Activated CD4-positive, alpha-beta T cell treated with anti-CD3 and anti-CD28 coated beads, Interleukin-2, amount 50 U/mL, for 24 hours (primary cell): ENCODE results near the gene MYF6.

Experiments
- DNase-seq, 2 donors: peaks; one replicate each; pipeline ENCODE4 v3.0.0-alpha.2; 2020; ENCODE audit warnings: low read depth in 1 of 2, low spot score in 1 of 2

The MYF6 gene

DNA sequence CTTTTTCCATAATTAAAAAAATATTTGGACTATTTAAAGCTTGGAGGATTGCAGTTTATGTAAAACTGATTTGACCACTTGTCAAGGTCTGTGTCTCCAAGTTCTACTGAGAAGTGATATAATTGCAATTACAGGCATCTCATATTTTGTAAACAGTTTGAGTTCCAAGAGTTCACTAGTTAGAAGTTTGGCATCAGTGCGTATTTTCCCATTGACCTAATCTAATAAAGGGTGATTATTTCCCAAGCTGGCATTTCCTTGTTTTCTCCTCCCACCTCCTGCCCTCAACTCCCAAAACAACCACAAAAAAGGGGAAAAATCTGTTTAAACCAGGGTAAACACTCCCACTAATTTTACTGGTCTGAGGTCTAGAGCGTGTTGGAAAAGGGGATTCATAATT, 3.0 kb upstream of the MYF6 start:
- no peak for DNase-seq

DNA sequence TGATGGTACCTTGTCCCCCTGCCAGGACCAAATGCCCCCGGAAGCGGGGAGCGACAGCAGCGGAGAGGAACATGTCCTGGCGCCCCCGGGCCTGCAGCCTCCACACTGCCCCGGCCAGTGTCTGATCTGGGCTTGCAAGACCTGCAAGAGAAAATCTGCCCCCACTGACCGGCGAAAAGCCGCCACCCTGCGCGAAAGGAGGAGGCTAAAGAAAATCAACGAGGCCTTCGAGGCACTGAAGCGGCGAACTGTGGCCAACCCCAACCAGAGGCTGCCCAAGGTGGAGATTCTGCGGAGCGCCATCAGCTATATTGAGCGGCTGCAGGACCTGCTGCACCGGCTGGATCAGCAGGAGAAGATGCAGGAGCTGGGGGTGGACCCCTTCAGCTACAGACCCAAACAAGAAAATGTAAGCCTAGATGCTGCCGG, 410 bp downstream of the MYF6 start:
- DNase-seq: no peak

DNA sequence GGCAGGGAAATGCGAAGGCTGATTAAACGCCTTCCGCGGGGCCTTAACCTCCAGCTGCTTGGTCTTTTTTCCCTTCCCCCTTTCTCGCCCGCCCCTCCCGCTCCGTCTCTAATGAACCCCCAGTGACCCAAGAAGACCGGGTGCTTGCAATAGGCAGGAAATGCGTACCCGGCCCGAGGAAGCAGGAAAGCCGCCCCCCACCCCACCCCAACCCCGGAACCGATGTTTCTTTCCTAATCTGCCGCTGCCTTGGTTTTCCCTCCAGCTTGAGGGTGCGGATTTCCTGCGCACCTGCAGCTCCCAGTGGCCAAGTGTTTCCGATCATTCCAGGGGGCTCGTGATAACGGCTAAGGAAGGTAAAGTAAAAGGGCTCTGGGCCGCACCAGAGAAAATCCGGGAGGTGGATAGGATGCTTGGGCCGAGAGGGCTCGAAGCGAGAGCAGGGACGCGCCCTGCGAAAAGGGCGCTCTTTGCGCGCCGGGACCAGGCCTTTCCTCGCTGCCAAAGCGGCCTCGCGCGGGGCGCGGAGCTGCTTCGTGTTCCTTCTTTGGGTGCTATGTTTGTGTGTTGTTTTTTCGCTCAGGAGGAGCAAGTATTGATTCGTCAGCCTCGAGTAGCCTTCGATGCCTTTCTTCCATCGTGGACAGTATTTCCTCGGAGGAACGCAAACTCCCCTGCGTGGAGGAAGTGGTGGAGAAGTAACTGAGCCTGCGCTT, 983 bp downstream of the MYF6 start:
- DNase-seq: no peak

GRCh38 chr12:80708975-80709328, 1.5 kb downstream of the MYF6 start:
- no peak for DNase-seq

DNA sequence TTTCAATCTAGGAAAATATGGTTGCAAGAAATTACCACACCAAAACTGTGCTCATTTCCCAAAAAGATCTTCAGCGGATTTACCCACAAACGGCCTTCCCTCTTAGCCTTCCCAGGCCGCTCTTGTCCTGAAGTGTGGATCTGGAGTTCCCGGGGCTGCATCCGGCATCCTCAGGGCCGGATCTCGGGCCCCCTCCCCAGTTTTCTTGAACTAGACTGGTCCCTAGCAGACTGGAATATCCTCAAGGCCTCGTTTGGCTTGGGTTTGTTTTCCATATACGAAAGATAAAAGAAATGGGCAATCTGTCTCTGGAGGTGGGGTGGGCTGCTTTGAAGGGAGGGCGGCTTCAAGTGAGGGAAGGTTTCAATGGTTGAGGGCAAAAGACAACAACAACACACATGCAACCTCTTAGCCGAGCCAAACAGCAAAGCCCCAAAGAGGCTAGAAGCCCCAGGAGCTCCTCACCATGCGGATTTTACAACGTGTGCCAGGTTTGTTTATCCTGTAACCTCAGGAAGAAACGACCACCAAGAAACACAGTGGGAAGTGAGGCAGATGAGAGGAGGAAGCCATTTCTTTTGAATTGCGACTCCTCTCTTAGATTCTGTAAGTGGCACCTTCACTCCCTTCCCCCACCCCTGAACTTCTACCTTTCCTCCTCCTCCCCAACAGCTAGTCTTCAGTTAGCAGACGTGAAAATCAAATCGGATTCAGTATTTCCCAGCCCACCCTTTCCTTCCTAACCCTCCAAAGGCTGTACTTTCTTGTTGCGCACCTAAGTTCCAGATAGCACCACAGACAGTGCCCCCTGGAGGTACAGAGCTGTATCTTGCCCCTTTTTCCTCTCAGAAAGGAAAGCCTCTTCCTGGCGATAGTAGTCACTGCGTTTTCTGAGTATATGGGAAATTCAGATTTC, 2.6 kb downstream of the MYF6 start:
- DNase-seq: no peak

DNA sequence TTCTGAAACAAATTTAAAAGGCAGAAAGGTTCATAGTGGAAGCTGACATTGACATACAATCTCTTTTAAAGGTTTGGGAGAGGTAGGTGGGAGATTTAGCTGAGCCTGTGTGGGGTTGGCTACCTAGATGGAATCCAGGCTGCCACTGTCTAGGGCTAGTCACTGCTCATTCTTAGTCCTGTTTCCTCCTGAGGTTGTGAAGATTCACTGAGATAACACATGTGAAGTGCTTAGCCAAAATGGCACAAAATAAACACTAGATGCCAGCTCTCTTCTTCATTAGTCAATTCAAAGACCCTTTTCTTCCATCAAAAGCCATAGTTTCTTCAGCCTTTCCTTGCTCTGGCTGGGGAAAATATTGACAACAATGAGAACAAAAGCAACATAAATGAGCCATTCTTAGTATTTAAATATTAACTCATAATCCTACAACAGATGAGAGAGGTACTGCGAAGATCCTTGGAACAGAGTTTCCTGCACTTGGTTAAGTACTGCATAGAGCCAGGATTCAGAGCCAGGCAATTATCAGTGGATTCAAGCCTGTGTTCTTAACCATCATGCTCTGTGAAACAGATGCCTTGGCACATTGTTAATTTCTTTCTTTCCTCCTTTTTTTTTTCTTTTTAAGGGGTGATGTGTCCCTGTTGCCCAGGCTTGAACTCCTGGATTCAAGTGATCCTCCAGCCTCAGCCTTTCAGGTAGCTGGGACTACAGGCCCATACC, 3.5 kb downstream of the MYF6 start:
- DNase-seq: no peak

GRCh38 chr12:80711866-80712265, 4.4 kb downstream of the MYF6 start:
- no peak for DNase-seq

GRCh38 chr12:80712866-80713265, 5.4 kb downstream of the MYF6 start:
- DNase-seq: no peak

GRCh38 chr12:80713419-80713818, 6.0 kb downstream of the MYF6 start:
- no peak for DNase-seq

DNA sequence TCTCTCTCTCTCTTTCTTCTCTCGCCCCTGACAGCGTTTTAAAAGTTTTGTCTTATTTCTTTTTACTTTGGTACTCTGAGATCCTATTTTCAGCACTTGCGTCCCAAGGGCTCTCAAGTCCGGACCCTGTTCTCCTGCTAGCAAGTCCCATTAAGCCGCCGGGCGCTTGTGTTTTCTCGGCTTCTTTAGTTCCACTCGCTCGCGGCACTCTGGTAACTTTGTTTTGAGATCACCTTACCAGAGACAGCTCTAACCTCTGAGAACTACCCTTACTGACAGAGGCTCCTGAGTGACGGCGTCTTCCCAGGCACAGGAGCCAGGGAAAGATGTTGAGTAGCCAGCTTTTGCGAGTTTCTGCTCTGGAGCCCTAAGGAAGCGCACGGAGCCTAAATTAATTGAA, 6.6 kb downstream of the MYF6 start:
- no peak for DNase-seq

DNA sequence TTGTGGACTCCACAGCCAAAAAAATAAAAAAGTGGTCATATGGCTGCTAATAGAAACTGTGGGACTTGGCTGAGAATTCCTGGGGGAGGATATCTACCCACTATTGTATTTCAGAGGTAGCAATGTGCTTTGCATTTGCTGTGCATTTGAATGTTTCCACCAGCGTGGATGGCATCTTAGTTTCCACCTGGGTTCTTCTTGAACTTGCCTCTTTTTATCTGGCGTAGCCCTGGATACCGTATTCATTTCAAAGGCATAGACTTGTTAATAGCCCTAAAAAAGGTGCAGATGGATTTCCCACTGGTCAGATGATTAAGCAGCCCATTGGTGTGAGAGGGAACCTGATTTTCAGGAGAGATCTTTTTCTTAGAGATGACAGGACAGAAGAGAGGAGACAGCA, 7.4 kb downstream of the MYF6 start:
- no peak for DNase-seq

DNA sequence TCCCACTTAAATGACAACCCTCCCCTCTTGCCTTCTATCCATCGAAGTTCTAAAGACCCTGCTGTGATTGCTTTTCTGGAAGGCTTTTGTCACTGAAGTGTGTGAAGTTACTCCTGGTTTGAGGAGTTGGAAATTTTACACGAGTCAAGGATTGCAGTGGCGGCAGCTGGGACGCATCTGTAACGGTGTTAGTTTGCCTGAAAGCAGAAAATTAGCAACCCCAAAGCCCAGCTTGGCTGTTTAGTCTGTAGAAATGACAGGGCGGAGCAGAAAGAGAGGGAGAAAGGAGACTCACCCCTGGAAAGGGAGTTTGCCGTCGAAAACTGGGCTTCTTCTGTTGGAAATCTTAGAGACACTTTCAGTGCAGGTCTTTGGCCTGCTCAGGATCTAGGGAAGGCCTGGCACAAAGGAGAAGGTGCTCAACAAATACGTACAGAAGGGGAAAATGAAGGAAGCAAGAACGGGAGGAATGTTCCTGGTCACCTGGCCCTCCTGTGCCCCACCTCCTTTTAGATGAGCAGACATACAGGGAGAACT, 8.3 kb downstream of the MYF6 start:
- DNase-seq: no peak

- DNase-seq: no peak
Observed at GRCh38 chr12:80716696-80717469, 9.4 kb downstream of the MYF6 start, which contains the start of gene MYF5. Gene MYF5, plus strand, starts transcription at chr12:80716912. Its CDS starts 152 bp downstream, at chr12:80717064.

- DNase-seq: no peak
Observed at GRCh38 chr12:80717856-80718255, 10.4 kb downstream of the MYF6 start.

- DNase-seq: no peak
Observed at GRCh38 chr12:80720516-80720915, 13.1 kb downstream of the MYF6 start.

GRCh38 chr12:80721326-80721725, 13.9 kb downstream of the MYF6 start:
- no peak for DNase-seq

DNA sequence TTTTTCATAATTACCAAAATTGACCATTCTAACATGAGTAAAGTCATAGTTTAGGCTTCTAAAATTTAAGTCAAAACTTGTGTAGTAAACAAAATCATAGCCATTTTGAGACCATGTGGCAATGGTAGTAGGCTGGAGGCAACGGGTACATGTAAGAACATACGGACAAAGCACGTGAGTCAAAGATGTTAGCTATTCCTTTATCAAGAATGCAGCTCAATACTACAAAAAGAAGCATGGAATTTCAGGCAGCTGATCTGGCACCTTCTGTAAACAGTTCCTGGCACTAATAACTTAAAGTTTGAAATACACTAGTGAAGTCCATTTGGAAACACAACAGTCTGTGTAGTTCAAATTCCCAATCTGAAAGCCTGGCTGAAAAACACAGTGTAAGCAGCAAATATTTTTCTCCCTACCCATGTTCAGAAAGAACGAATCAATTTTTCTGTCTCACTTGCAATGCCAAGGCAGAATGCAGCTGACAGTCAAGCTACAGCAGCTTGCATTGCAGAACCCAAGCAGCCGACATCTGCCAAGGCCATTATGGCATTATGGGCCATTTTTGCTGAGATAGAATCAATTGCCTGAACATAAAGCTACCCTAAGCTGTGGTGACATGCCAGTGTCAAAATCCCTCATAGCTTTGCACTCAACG, 38.5 kb downstream of the MYF6 start:
- no peak for DNase-seq

- DNase-seq: no peak
Observed at GRCh38 chr12:80747800-80748199, 40.4 kb downstream of the MYF6 start.

DNA sequence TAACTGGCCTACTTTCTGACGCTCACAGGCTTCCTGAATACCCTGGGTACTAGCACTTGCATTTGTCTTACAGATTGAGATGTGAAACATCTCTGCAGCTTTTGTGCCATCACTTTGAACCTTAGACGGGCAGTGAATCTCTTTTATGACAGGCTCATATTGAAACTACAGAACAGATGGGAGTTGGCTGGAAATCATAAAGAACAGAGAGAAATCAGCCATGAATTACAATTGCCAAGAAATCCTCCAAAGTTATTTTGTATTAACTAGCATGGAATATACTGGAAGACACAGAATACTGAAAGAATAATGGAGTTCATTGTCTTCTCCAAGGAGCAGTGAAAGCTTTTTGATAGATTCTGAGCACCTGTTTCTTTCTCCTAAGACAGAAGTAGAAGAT, 42.0 kb downstream of the MYF6 start:
- no peak for DNase-seq

DNA sequence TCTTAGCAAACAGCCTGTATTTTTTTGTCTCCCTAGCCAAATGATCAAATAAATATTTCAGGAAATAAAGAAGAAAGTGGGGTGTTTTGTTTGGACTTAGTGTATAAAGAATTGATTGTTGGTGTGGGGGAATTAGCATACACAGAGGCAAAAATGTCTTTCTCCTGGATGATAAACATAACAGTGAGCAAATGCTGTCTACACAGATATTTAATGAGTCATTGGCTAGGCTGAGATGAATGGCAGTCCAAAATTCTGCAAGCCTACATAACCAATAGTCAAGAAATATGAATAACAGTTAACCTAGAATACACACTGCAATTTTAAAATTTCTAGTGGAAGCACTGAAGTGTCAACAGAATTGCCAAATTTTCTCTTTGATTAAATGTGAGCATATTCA, 45.0 kb downstream of the MYF6 start:
- no peak for DNase-seq
